Activated naive CD8-positive, alpha-beta T cell treated with anti-CD3 and anti-CD28 coated beads for 36 hours (primary cell): ENCODE measurements around the gene ZNF101. TPM values are rescaled to one million over a fixed set of nuclear protein-coding genes. Genes with fewer than 3 reads are reported as not detected.
"Not testable (repeated sequence)": the region's sequence is repeated elsewhere in the genome, so short reads cannot be mapped to it uniquely, and the experiment has no call there.

Experiments used
- DNase-seq: peaks from one replicate; pipeline ENCODE4 v3.0.0; 2021
- H3K27ac Mint-ChIP-seq: one replicate; pipeline ENCODE4 v1.8.0; 2022; ENCODE audit warnings: mild to moderate bottlenecking, moderate library complexity, mixed read lengths
- H3K27me3 Mint-ChIP-seq: one replicate; pipeline ENCODE4 v1.8.0; 2022; ENCODE audit warnings: mild to moderate bottlenecking, mixed read lengths
- H3K36me3 Mint-ChIP-seq: one replicate; pipeline ENCODE4 v1.8.0; 2021; ENCODE audit warnings: mild to moderate bottlenecking, mixed read lengths
- H3K4me1 Mint-ChIP-seq: one replicate; pipeline ENCODE4 v1.8.0; 2021; ENCODE audit warnings: mixed read lengths
- H3K4me3 Mint-ChIP-seq: one replicate; pipeline ENCODE4 v1.8.0; 2022; ENCODE audit warnings: mild to moderate bottlenecking, moderate library complexity, mixed read lengths
- H3K9me3 Mint-ChIP-seq: one replicate; pipeline ENCODE4 v1.8.0; 2022; ENCODE audit warnings: mixed read lengths
- total RNA-seq, 2 experiments: library from RNA; stranded (reverse); gene quantifications; one replicate each; pipeline ENCODE4 v1.2.3, GENCODE V29; 2021

ZNF101 gene
- total RNA-seq, 2 experiments from 2014 or later, result 71.8 to 73.2 TPM

DNA sequence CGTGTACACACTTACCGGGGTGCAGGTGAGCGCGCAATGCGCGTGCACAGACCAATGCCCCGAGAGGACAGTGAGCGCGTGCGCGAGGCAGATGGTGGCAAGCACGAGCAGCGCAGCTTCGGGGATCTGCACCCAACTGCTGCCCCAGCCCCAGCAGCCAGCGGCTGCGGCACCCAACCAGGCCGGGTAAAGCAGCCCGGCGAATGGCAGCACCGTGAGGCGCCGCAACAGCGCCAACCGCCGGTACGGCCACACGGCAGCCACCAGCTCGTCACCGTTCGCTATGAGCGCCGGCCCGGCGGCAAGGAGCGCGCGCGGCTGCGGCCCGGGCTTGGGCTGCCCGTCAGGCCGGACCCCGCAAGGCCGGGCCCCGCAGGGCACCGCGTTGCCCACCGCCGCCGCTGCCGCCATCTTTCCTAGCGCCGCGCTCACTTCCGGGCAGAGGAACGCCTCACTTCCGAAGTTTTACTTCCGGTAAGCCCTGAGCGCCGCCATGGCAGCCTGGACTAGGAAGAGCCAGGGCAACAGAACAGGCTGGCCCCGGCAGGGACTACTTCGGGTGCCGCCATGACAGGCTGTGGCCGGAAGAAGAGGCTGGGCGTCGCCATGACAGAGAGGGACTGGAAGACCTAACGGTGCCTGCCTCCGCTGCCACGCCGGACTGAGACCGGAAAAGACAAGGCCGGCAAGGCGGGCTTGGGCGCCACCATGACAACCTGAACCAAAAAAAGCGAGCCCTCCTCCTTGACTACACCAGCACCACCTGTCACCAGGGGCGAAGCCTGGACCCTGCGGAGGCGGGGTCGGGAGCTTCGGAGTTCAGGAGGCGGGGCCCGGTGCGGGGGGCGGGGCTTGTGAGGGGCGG, 5.2 kb upstream of the ZNF101 start, which contains the start of gene ATP13A1:
Gene ATP13A1 (minus strand): TSS at position 421 of the 865 bp plus-strand sequence. CDS start 10 bp downstream, at position 411.
- Mint-ChIP-seq H3K4me1 (peaks cover 38% of the 10 kb centered on the region), H3K4me3 (peak within 1 kb of the TSS; percentile 91)
- DNase-seq, result peak; percentile 93

DNA sequence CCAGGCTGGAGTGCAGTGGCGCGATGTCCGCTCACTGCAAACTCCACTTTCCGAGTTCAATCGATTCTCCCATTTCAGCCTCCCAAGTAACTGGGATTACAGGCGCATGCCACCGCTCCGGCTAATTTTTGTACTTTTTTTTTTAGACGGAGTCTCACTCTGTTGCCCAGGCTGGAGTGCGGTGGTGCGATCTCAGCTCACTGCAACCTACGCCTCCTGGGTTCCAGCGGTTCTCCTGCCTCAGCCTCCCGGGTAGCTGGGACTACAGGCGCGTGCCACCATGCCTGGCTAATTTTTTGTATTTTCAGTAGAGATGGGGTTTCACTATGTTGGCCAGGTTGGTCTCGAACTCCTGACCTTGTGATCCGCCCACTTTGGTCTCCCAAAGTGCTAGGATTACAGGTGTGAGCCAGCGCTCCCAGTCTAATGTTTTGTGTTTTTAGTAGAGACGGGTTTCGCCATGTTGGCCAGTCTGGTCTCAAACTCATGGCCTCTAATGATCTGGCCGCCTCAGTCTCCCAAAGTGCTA, 3.2 kb upstream of the ZNF101 start:
- Mint-ChIP-seq H3K4me1 (peaks cover 39% of the 10 kb centered on the region), H3K36me3 (peaks cover 46% of the 10 kb centered on the region)
- H3K27ac Mint-ChIP-seq, H3K9me3 Mint-ChIP-seq, H3K4me3 Mint-ChIP-seq, DNase-seq, H3K27me3 Mint-ChIP-seq: not testable (repeated sequence)

More for the DNA sequence above, 5.2 kb upstream of the ZNF101 start, which contains the start of gene ATP13A1:
- peaks cover 2% of the 10 kb centered on the region for H3K9me3 Mint-ChIP-seq
- H3K27ac Mint-ChIP-seq, result peak within 1 kb of the TSS; percentile 96
- H3K36me3 Mint-ChIP-seq, result peaks cover 39% of the 10 kb centered on the region
- H3K27me3 Mint-ChIP-seq, result no peaks in the 10 kb centered on the region

DNA sequence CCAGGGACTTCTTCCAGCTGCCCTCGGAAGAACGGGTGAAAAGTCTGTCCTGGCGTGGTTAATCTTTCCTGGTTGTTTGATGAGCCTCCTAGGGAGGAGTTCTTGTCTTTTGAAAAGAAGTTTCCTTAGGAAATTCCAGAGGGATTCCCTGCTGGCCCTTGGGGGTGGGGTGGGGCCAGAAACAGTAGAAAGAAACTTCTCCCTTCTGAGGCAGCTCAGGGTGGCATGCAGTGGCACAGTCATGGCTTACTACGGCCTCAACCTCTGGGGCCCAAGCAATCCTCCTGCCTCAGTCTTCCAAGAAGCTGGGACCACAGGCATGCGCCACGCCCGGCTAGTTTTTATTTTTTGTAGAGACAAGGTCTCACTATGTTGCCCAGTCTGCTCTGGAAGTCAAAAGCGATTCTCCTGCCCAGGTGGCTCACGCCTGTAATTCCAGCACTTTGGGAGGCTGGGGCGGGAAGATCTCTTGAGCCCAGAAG, 1.5 kb downstream of the ZNF101 start:
- H3K27ac Mint-ChIP-seq, result peak overlapping the region; percentile 94
- H3K4me1 Mint-ChIP-seq, result peaks cover 29% of the 10 kb centered on the region

DNA sequence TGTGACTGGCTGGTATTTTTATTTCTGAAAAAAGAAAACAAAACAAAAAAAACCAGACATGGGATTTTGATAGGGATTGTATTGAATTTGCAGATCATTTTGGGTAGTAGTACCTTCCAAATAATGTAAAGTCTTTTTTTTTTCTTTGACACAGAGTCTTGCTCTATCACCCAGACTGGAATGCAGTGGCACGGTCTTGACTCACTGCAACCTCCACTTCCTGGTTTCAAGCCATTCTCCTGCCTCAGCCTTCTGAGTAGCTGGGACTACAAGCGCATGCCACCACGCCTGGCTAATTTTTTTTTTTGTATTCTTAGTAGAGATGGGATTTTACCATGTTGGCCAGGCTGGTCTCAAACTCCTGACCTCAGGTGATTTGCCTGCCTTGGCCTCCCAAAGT, 4.2 kb downstream of the ZNF101 start:
- Mint-ChIP-seq H3K4me3 (peak overlapping the region; percentile 2), H3K27ac (peak overlapping the region; percentile 54), H3K27me3 (no peaks in the 10 kb centered on the region), H3K9me3 (peaks cover 39% of the 10 kb centered on the region), H3K36me3 (peaks cover 84% of the 10 kb centered on the region), H3K4me1 (peaks cover 25% of the 10 kb centered on the region)
- no peak for DNase-seq

More for the DNA sequence above, 1.5 kb downstream of the ZNF101 start:
- Mint-ChIP-seq H3K9me3 (peaks cover 20% of the 10 kb centered on the region), H3K36me3 (peaks cover 68% of the 10 kb centered on the region), H3K4me3 (peak overlapping the region; percentile 77), H3K27me3 (no peaks in the 10 kb centered on the region)
- no peak for DNase-seq

DNA sequence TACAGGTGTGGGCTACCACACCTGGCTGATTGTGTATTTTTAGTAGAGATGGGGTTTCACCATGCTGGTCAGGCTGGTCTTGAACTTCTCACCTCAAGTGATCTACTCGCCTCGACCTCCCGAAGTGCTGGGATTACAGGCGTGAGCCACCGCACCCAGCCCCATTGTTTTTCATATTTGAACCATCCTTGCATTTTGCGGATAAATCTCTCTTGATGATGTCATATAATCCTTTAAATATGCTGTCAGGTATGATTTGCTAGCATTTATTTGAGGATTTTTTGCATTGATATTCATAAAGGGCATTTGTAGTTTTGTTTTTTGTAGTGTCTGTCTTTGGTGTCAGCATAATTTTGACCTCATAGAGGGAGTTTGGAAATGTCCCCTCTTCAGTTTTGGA, 5.7 kb downstream of the ZNF101 start:
- peaks cover 19% of the 10 kb centered on the region for H3K4me1 Mint-ChIP-seq

DNA sequence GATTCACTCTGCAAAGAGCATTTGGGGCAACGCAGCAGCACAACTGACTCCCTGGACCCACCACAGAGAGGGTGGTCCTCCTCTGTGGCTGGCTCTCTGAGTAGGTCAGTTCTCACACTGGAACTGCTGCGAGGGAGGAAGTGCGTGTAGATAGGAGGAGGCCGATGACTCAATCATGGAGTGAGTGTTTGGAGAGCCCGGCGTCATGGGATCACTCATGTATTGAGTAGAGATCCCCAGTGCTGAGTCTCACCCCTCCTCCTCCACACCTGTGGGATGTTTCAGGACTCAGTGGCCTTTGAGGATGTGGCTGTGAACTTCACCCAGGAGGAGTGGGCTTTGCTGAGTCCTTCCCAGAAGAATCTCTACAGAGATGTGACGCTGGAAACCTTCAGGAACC, 8.9 kb downstream of the ZNF101 start:
- peaks cover 52% of the 10 kb centered on the region for H3K9me3 Mint-ChIP-seq
- H3K4me1 Mint-ChIP-seq, result peaks cover 10% of the 10 kb centered on the region
- H3K36me3 Mint-ChIP-seq, result peaks cover 97% of the 10 kb centered on the region
- DNase-seq, result no peak
- no peaks in the 10 kb centered on the region for H3K27me3 Mint-ChIP-seq
- H3K4me3 Mint-ChIP-seq, result no peak overlapping the region
- peak overlapping the region; percentile 39 for H3K27ac Mint-ChIP-seq

More for the DNA sequence above, 5.7 kb downstream of the ZNF101 start:
- peaks cover 47% of the 10 kb centered on the region for H3K9me3 Mint-ChIP-seq
- peak overlapping the region; percentile 62 for H3K27ac Mint-ChIP-seq
- H3K36me3 Mint-ChIP-seq, result peaks cover 96% of the 10 kb centered on the region
- DNase-seq, result no peak
- H3K27me3 Mint-ChIP-seq, result no peaks in the 10 kb centered on the region
- H3K4me3 Mint-ChIP-seq, result no peak overlapping the region

DNA sequence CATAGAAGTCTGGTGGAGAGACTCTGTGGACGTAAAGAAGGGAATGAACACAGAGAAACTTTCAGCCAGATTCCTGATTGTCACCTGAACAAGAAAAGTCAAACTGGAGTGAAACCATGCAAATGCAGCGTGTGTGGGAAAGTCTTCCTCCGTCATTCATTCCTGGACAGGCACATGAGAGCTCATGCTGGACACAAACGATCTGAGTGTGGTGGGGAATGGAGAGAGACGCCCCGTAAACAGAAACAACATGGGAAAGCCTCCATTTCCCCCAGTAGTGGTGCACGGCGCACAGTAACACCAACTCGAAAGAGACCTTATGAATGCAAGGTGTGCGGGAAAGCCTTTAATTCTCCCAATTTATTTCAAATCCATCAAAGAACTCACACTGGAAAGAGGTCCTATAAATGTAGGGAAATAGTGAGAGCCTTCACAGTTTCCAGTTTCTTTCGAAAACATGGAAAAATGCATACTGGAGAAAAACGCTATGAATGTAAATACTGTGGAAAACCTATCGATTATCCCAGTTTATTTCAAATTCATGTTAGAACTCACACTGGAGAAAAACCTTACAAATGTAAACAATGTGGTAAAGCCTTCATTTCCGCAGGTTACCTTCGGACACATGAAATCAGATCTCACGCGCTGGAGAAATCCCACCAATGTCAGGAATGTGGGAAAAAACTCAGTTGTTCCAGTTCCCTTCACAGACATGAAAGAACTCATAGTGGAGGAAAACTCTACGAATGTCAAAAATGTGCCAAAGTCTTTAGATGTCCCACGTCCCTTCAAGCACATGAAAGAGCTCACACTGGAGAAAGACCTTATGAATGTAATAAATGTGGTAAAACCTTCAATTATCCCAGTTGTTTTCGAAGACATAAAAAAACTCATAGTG, 10.8 kb downstream of the ZNF101 start:
- DNase-seq, result no peak

DNA sequence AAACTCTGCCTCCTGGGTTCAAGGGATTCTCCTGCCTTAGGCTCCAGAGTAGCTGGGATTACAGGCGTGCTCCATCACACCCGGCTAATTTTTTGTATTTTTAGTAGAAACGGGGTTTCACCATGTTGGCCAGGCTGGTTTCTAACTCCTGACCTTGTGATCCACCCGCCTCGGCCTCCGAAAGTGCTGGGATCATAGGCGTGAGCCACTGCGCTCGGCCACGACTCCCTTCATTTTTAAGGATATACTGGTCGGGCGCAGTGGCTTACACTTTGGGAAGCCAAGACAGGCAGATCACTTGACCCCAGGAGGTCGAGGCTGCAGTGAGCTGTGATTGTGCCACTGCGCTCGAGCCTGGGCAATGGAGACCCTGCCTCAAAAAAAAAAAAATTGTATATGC, 17.5 kb downstream of the ZNF101 start:
- Mint-ChIP-seq H3K36me3 (peaks cover 67% of the 10 kb centered on the region), H3K9me3 (peaks cover 39% of the 10 kb centered on the region)
- H3K4me1 Mint-ChIP-seq, H3K4me3 Mint-ChIP-seq, H3K27me3 Mint-ChIP-seq, DNase-seq, H3K27ac Mint-ChIP-seq: not testable (repeated sequence)

More for the DNA sequence above, 10.8 kb downstream of the ZNF101 start:
- no peak overlapping the region for H3K27ac Mint-ChIP-seq
- no peak overlapping the region for H3K4me3 Mint-ChIP-seq
- peaks cover 9% of the 10 kb centered on the region for H3K4me1 Mint-ChIP-seq
- H3K27me3 Mint-ChIP-seq, result no peaks in the 10 kb centered on the region
- peaks cover 97% of the 10 kb centered on the region for H3K36me3 Mint-ChIP-seq
- H3K9me3 Mint-ChIP-seq, result peaks cover 61% of the 10 kb centered on the region

DNA sequence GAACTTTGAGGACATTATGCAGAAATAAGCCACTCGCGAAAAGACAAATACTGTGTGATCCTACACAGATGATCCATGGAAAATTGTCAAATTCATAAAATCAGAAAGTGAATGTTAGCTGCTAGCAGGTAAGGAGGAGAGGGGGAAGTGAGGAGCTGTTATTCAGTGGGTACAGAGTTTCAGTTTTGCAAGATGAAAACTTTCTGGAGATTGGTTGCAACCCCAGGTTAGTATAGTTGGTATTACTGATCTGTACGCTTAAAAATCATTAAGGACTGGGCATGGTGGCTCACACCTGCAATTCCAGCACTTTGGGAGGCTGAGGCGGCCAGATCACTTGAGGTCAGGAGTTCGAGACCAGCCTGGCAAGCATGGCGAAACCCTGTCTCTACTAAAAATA, 17.9 kb downstream of the ZNF101 start:
- no peak overlapping the region for H3K27ac Mint-ChIP-seq
- H3K4me3 Mint-ChIP-seq, result no peak overlapping the region
- H3K36me3 Mint-ChIP-seq, result peaks cover 64% of the 10 kb centered on the region
- peaks cover 35% of the 10 kb centered on the region for H3K9me3 Mint-ChIP-seq
- DNase-seq, result no peak
- peaks cover 2% of the 10 kb centered on the region for H3K4me1 Mint-ChIP-seq
- no peaks in the 10 kb centered on the region for H3K27me3 Mint-ChIP-seq

DNA sequence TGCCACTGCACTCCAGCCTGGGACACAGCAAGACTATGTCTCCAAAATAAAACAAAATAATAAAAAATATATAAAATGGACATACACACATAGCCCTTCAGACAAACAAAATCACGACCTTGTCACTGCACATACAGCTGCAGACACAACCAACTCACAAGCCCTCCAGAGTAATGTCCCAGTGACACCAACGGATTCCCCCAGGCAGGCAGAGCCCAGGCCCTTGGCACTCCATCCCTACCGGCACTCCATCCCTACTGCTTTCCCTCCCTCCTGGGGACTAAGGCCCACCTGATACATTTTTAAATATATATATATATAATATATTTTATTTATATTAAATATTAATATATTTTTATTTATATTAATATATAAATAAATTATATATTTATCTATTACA, 18.5 kb downstream of the ZNF101 start:
- peaks cover 35% of the 10 kb centered on the region for H3K9me3 Mint-ChIP-seq
- no peak overlapping the region for H3K4me3 Mint-ChIP-seq
- peaks cover 63% of the 10 kb centered on the region for H3K36me3 Mint-ChIP-seq
- H3K27me3 Mint-ChIP-seq, result no peaks in the 10 kb centered on the region
- DNase-seq, result no peak
- no peak overlapping the region for H3K27ac Mint-ChIP-seq
- H3K4me1 Mint-ChIP-seq, result peaks cover 2% of the 10 kb centered on the region

DNA sequence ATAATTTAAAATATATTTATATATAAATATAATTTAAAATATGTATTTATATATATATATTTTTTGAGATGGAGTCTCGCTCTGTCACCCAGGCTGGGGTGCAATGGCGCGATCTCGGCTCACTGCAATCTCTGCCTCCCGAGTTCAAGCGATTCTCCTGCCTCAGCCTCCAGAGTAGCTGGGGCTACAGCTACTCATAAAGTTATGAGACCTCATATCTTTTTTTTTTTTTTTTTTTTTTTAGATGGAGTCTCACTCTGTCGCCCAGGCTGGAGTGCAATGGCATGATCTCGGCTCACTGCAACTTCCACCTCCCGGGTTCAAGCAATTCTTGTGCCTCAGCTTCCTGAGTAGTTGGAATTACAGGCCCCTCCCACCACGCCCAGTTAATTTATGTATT, 20.4 kb downstream of the ZNF101 start:
- Mint-ChIP-seq H3K9me3 (peaks cover 24% of the 10 kb centered on the region), H3K36me3 (peaks cover 49% of the 10 kb centered on the region)
- not testable (repeated sequence) for H3K4me3 Mint-ChIP-seq, H3K27ac Mint-ChIP-seq, H3K27me3 Mint-ChIP-seq, DNase-seq, H3K4me1 Mint-ChIP-seq

DNA sequence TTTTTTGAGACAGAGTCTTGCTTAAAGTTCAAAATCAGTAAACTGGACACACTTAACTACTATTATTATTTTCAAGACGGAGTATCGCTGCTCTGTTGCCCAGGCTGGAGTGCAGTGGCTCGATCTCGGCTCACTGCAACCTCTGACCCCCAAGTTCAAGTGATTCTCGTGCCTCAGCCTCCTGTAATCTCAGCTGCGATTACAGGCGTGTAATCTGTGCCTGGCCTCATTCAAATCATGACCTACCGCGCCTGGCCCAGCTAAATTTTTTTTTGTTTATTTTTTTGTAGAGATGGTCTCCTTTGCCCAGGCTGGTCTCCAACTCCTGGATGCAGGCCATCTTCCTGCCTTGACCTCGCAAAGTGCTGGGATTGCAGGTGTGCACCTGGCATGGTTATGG, 23.0 kb downstream of the ZNF101 start:
- no peak overlapping the region for H3K27ac Mint-ChIP-seq
- no peaks in the 10 kb centered on the region for H3K27me3 Mint-ChIP-seq

DNA sequence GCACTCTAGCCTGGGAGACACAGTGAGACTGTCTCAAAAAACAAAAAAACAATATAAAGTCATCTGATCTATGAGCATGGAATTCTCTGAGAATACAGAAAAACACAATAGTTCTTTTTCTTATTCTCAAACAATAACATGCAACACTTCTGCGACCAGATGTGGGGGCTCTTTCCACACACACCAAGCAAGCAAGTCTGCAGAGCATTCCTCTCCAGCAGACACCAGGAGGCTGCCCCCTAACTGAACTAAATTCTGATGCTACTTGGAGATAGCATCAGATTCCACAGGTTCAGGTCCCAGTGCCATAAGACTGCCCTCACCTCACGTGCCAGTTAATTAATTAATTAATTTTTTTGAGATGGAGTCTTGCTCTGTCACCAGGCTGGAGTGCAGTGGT, 27.7 kb downstream of the ZNF101 start:
- Mint-ChIP-seq H3K27me3 (no peaks in the 10 kb centered on the region), H3K4me3 (no peak overlapping the region), H3K9me3 (peaks cover 17% of the 10 kb centered on the region), H3K27ac (no peak overlapping the region), H3K4me1 (no peaks in the 10 kb centered on the region), H3K36me3 (peaks cover 12% of the 10 kb centered on the region)
- no peak for DNase-seq

More for the DNA sequence above, 23.0 kb downstream of the ZNF101 start:
- Mint-ChIP-seq H3K4me1 (no peaks in the 10 kb centered on the region), H3K9me3 (peaks cover 13% of the 10 kb centered on the region), H3K36me3 (peaks cover 24% of the 10 kb centered on the region), H3K4me3 (no peak overlapping the region)
- DNase-seq, result no peak

DNA sequence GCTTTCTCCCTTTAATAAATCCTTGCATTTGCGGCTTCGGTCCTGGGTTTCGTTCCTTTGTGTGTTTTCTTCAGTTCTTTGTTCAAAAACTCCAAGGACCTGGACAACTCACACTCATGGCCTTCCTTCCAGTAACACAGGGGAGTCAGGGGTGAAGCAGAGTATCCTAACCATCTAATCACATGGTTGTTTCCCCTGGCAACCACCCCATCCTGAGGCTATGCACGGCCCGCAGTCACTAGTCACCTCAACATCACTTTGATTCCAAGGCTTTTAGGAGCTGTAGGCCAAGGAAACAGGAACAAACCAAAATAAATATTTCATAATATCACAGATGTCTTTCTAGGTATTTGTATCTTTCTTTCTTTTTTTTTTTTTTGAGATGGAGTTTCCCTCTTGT, 28.9 kb downstream of the ZNF101 start:
- no peaks in the 10 kb centered on the region for H3K4me1 Mint-ChIP-seq
- no peaks in the 10 kb centered on the region for H3K27me3 Mint-ChIP-seq
- no peak overlapping the region for H3K4me3 Mint-ChIP-seq
- H3K27ac Mint-ChIP-seq, result no peak overlapping the region
- H3K9me3 Mint-ChIP-seq, result peaks cover 19% of the 10 kb centered on the region
- DNase-seq, result no peak
- H3K36me3 Mint-ChIP-seq, result peaks cover 10% of the 10 kb centered on the region

DNA sequence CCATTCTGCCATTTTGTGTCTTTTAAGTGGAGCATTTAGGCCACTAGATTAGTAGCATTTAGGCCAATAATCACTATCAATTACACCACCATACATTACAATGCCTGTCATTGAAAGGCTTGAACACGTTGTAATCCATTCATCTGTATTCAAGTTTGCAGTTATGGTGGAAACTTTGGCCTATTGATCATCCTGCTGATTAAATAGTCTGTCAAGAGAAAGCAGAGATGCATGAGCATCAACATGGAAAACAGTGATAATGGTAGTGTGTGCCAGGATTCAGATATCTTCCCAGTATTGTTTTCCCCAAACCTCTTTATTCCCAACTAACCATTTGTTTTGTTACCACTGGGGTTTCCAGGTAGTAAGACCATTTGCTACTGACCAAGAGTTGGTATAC, 31.9 kb downstream of the ZNF101 start:
- Mint-ChIP-seq H3K36me3 (peaks cover 28% of the 10 kb centered on the region), H3K9me3 (peaks cover 37% of the 10 kb centered on the region)
- DNase-seq, H3K27me3 Mint-ChIP-seq, H3K4me3 Mint-ChIP-seq, H3K4me1 Mint-ChIP-seq, H3K27ac Mint-ChIP-seq: not testable (repeated sequence)
